SJSA1 (cell line): Measurements from ENCODE around the gene AATF. TPM values are rescaled to one million over a fixed set of nuclear protein-coding genes. Genes with fewer than 3 reads are reported as not detected.

ENCODE experiments used
- DNase-seq, 2 experiments: peaks; one replicate each; pipeline ENCODE4 v3.0.0-alpha.2; 2015 to 2020; ENCODE audit warnings: low spot score in 2 of 2, low read depth in 1 of 2
- H3K27ac ChIP-seq: fragments of 250-450 bp; sonication (Bioruptor Pico); 2 replicates; pipeline ENCODE4 v1.5.1; 2020; ENCODE audit warnings: mild to moderate bottlenecking, moderate library complexity
- H3K27me3 ChIP-seq: fragments of 250-450 bp; sonication (Bioruptor Pico); replicated peaks from 2 replicates; pipeline ENCODE4 v1.5.1; 2020; ENCODE audit warnings: mild to moderate bottlenecking, moderate library complexity
- H3K36me3 ChIP-seq: fragments of 250-450 bp; sonication (Bioruptor Pico); 2 replicates; pipeline ENCODE4 v1.5.1; 2020; ENCODE audit warnings: mild to moderate bottlenecking
- H3K4me1 ChIP-seq: fragments of 250-450 bp; sonication (Bioruptor Pico); replicated peaks from 2 replicates; pipeline ENCODE4 v1.6.1; 2021; ENCODE audit warnings: mild to moderate bottlenecking
- H3K4me3 ChIP-seq: fragments of 250-450 bp; sonication (Bioruptor Pico); 2 replicates; pipeline ENCODE4 v1.5.1; 2020; ENCODE audit warnings: mild to moderate bottlenecking
- H3K9me3 ChIP-seq: fragments of 250-450 bp; sonication (Bioruptor Pico); replicated peaks from 2 replicates; pipeline ENCODE4 v1.5.1; 2020; ENCODE audit warnings: mild to moderate bottlenecking
- total RNA-seq: library from RNA; depleted of rRNA; stranded (reverse); fragments of >200 nt; shearing (Covaris generic); gene quantifications from 2 replicates; pipeline ENCODE4 v1.2.3, GENCODE V29; 2014

Gene AATF
- total RNA-seq, 1 experiment from 2014 or later, result 52.2 TPM

DNA sequence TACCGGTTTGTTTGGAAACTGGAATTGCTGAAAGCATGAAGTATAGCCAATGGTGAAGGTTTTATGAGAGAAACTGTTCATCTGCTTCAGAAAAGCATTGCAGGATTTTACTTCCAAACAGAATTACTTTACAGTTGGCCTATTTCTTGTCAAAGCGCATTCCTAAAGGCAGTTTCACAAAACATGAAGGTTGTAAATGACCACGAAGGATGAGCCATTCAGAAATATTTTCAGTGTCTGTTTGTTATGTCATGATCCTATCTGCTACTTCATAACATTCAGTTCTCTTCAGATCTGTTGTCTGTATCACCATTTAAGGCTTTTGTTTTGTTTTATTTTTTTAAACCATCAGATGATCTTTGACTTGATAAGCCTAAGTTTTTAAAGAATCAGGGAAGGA, 45.7 kb downstream of the AATF start:
- peaks cover 76% of the 10 kb centered on the region for H3K36me3 ChIP-seq
- 0 out of 2 replicates have a peak overlapping the region, but pooled peaks have one; percentile 10 for H3K27ac ChIP-seq
- H3K27me3 ChIP-seq, result no peaks in the 10 kb centered on the region
- H3K4me1 ChIP-seq, result 0 out of 2 replicates have a peak, but pooled peaks cover 2% of the 10 kb centered on the region
- H3K9me3 ChIP-seq, result no peaks in the 10 kb centered on the region
- peak in 1 of 2 experiments; percentile 4 for DNase-seq
- no peak overlapping the region for H3K4me3 ChIP-seq

DNA sequence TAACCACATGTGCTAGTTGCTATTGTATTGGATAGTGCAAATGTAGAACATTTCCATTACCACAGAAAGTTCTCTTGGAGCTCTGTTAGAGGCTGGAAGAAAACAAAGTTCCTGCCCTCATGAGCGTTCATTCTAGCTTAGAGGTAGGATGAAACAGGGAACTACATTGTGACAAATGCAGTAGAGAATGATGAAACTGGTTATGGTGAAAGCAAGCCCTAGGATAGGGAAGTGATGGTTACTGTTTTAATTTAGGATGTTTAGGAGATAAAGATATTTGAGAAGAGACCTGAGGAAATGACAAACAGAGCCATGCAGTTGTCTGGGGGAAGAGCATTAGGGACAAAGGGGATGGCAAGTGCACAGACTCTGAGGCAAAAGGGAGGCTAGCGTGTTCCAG, 50.7 kb downstream of the AATF start:
- Histone ChIP-seq H3K27me3 (no peaks in the 10 kb centered on the region), H3K4me3 (no peak overlapping the region), H3K27ac (no peak overlapping the region), H3K36me3 (peaks cover 60% of the 10 kb centered on the region), H3K9me3 (no peaks in the 10 kb centered on the region; the same call in 1 of the 2 replicates), H3K4me1 (no peaks in the 10 kb centered on the region)
- DNase-seq, result no peak

DNA sequence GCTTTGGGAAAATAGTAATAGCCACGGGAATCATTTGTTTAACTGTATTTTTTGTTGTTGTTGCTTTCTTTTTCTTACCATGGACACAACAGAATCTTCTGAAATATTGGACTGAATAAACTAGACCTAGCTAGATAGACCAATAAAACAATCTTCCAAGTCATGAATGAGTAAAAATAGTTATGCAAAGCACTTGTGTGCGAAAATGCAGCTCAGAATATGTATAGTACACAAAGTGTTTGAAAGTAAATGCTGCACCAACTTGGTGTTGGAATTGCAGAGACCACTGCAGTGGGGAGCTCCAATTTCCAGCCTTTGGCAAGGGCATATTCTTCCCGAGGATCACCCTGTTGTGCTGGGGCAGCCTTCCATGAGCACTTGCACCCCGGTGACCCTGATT, 68.0 kb downstream of the AATF start:
- H3K9me3 ChIP-seq, result no peaks in the 10 kb centered on the region
- no peaks in the 10 kb centered on the region for H3K4me1 ChIP-seq
- H3K27me3 ChIP-seq, result no peaks in the 10 kb centered on the region
- peaks cover 8% of the 10 kb centered on the region; the same call in 1 of the 2 replicates for H3K36me3 ChIP-seq
- H3K4me3 ChIP-seq, result no peak overlapping the region
- H3K27ac ChIP-seq, result no peak overlapping the region
- DNase-seq, result no peak

DNA sequence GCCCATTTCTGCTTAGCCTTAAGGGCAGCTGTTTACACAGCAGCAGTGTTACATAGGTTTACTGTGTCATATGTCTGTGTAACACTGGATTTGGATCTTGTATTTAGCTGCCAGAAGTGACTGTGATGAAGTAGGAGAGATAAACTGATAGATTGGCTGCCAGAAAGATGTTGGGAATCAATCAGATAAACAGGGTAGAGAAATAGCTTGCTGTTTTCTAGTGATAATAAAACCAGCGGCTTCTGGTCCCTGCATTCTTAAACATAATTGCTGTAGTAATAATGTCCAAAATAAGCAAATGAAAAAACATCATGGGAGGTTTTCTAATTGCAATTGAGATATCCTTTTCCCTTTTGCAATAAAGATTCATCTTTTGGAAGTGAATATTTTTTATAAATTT, 68.7 kb downstream of the AATF start:
- Histone ChIP-seq H3K27ac (no peak overlapping the region), H3K9me3 (no peaks in the 10 kb centered on the region), H3K4me1 (no peaks in the 10 kb centered on the region), H3K27me3 (no peaks in the 10 kb centered on the region), H3K36me3 (peaks cover 8% of the 10 kb centered on the region; the same call in 1 of the 2 replicates), H3K4me3 (no peak overlapping the region)
- no peak for DNase-seq

DNA sequence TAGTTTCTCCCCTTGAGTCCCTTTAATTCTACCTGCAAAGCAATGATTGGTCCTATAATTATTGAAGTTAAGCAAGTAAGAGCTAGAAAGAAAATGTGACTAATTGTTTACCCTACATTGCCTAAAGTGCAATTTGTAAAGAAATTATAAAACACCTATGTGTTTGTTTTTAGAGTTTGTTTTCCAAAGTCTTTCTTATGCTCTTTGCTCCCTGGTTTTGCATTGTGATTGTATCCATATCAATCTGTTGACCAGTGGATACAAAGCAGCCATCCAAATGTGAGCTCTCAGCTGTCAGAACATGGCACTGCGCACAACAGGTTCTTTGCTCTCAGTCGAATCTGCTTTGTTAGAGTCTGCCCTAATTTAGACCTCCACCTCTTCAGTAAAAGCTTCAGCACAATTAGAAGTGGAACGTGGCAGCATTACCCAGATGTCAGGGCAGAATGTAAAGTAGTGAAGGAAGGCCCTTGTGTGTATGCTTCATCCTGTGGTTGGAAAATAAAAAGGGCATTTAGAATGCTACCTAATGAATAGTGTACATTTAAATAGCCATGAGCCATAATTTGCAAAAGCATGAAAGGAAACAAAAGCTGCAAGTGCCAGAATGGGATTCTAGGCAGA, 70.5 kb downstream of the AATF start:
- Histone ChIP-seq H3K4me1 (no peaks in the 10 kb centered on the region), H3K36me3 (peaks cover 8% of the 10 kb centered on the region), H3K4me3 (no peak overlapping the region), H3K27me3 (no peaks in the 10 kb centered on the region), H3K27ac (no peak overlapping the region), H3K9me3 (no peaks in the 10 kb centered on the region)
- DNase-seq, result no peak

DNA sequence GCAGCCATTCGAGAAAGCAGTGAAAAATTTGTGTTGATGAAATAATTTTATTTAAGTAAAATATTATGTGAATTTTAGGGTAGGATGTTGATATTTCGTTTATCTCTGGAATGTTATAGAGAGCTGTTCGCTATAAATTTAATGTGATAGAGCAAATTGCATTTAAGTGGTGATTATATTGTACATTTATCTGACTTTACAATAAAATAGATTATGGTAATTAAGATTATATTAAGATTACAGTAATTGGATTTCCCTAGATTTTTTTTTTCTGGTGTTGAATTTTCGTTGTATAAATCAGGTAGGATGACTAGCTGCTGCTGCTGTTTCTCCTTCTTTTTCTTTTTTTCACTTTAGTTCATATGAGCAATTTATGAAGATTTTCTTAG, 71.0 kb downstream of the AATF start:
- H3K4me3 ChIP-seq, result no peak overlapping the region
- H3K27ac ChIP-seq, result no peak overlapping the region

DNA sequence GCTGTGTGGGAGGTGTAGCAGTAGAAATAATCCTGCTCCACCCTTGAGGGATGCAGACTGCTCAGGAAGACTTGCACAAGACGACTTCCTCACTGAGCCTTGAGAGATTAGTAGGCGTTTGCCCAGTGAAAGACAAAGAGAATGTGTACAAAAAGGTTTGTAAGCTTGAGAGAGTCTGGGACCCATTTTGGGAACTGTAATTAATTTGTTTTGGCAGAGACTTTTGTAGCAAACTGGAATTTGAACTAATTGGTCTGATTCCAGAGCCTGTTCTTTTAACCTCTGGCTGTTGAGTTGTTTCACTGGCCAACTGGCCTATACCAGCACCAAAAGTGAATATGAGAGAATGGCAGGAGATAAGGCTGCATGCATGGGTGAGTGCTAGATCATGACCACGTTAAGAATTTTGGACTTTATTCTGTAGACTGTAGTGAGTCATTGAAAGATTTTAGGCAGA, 75.5 kb downstream of the AATF start:
- Histone ChIP-seq H3K4me1 (no peaks in the 10 kb centered on the region), H3K27me3 (no peaks in the 10 kb centered on the region), H3K9me3 (no peaks in the 10 kb centered on the region), H3K27ac (no peak overlapping the region), H3K36me3 (peaks cover 13% of the 10 kb centered on the region), H3K4me3 (no peak overlapping the region)
- DNase-seq, result no peak

More for the DNA sequence above, 71.0 kb downstream of the AATF start:
- Histone ChIP-seq H3K9me3 (no peaks in the 10 kb centered on the region), H3K4me1 (no peaks in the 10 kb centered on the region), H3K27me3 (no peaks in the 10 kb centered on the region), H3K36me3 (peaks cover 11% of the 10 kb centered on the region)
- DNase-seq, result no peak

DNA sequence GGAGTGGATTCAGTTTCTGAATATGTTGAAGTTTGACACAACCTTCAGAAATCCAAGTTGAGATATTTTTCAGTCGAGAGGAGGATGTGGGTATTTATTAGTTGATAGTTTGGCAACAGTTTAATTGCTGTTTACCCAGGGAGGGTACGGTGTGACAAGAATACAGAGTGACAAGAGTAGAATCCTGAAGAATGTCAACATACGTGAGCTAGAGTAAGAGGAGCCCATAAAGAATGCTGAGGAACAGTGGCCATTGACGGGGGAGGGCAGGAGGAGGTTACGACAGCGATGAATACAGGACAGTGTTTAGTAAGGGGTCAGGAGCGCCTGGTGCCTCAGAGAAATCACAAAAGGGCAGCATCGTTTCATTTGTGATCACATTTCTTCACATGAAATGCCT, 76.5 kb downstream of the AATF start:
- Histone ChIP-seq H3K27ac (no peak overlapping the region), H3K27me3 (no peaks in the 10 kb centered on the region), H3K36me3 (peaks cover 13% of the 10 kb centered on the region), H3K9me3 (no peaks in the 10 kb centered on the region), H3K4me1 (no peaks in the 10 kb centered on the region), H3K4me3 (no peak overlapping the region)
- DNase-seq, result no peak

DNA sequence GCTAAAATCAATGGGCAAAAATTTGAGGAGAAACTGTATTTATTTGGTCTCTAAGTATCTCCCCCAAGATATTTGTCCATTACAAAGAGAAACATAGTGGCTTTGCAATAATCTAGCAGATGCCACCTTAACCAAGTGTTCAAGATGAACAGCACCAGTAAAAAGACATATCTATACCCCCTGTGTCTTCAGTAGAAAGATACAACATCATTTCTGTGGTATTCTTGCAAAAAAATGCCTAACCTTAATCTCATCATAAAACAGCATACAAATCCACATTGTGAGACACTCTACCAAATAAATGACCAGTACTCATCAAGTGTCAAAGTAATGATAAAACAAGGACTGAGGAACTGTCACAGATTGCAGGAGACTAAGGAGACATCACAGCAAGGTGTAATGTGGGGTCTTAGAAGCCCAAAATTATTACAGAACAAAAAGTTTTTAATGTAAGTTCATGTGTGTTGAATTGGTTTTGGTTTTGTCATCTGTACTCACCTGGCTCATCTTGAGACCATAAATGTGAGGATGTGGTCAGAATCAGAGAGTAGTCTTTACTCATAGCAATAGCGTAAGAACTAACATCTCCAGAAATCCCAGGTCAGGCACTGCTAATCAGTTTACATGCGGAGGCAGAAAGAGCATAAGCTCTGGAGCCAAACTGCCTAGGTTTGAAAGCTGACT, 77.2 kb downstream of the AATF start:
- no peaks in the 10 kb centered on the region for H3K27me3 ChIP-seq
- H3K27ac ChIP-seq, result no peak overlapping the region
- no peaks in the 10 kb centered on the region for H3K9me3 ChIP-seq
- peaks cover 11% of the 10 kb centered on the region for H3K36me3 ChIP-seq
- H3K4me3 ChIP-seq, result no peak overlapping the region
- H3K4me1 ChIP-seq, result no peaks in the 10 kb centered on the region
- no peak for DNase-seq

DNA sequence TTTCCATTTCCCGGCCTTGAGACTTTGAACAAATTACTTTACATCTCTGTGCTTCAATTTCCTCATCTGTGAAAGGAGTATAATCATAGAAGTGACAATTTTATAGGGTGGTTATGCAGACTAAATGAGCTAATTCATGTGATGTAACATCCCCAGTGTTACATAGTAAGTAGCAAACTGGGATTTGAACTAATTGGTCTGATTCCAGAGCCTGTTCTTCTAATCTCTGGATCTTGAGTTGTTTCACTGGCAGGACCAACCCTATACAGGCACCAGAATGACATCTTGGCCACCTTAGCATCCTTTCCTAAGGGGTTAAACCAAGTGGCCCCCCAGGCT, 77.7 kb downstream of the AATF start:
- Histone ChIP-seq H3K27ac (no peak overlapping the region), H3K36me3 (peaks cover 15% of the 10 kb centered on the region), H3K27me3 (no peaks in the 10 kb centered on the region), H3K4me3 (no peak overlapping the region), H3K4me1 (no peaks in the 10 kb centered on the region), H3K9me3 (no peaks in the 10 kb centered on the region)
- DNase-seq, result no peak

DNA sequence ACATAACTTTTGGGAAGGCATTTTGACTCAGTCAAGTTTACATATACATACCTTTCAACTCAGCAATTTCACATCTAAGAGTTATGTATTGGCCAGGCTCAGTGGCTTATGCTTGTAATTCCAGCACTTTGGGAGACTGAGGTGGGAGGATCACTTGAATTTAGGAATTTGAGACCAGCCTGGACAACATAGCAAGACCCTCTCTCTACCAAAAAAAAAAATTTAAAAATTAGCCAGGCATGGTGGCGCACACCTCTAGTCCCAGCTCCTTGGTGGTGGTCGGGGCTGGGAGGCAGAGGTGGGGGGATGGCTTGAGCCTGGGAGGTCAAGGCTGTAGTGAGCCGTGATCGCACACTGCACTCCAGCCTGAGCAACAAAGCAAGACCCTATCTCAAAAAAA, 79.3 kb downstream of the AATF start:
- Histone ChIP-seq H3K36me3 (peaks cover 20% of the 10 kb centered on the region), H3K27me3 (no peaks in the 10 kb centered on the region), H3K4me3 (no peak overlapping the region), H3K4me1 (no peaks in the 10 kb centered on the region), H3K27ac (no peak overlapping the region), H3K9me3 (no peaks in the 10 kb centered on the region)
- DNase-seq, result no peak

DNA sequence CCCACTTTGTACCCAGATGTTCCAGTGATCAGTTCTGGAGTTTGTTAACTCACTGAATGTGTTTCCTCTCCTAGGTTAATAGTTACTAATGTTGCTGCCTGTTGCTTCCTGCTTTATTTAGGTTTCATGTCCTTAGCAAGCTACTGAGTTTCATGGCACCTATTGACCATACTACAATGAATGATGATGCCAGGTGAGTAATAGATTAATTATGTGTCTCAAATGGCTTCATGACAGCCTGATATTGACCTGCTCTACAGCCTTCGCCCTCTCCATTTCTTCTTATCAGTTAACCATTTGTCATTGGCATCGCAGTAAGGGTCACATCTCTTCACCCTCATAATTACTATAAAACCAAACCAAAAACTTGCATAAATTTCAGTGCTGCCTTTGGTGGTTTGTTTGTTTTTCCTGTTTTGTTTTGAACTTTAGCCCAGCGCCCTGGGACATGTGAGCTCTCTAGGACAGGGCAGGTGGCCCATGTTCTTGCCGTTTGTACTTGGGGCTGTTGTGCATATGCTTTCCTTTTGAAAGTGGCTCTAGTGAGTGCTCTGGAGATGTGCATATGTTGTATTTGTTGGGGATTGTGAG, 82.8 kb downstream of the AATF start:
- no peaks in the 10 kb centered on the region for H3K4me1 ChIP-seq

DNA sequence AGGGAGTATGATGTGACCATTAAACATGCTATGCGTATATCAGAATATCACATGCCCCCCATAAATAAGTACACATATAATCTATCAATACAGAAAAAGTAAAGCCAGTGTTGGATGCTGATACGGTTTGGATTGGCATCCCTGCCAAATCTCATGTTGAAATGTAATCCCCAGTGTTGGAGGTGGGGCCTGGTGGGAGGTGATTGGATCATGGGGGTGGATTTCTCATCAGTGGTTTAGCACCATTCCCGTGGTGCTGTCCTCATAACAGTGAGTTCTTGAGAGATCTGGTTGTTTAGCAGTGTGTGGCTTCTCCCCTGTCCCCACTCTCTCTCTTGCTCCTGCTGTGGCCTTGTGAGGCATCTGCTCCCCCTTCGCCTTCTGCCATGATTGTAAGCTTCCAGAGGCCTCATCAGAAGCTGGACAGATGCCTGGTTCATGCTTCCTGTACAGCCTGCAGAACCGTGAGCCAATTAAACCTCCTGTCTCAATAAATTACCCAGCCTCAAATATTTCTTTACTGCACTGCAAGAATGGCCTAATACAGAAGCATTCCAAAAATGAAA, 88.9 kb downstream of the AATF start:
- H3K9me3 ChIP-seq, result no peaks in the 10 kb centered on the region
- no peak overlapping the region for H3K4me3 ChIP-seq
- no peak for DNase-seq
- no peaks in the 10 kb centered on the region for H3K36me3 ChIP-seq
- no peak overlapping the region for H3K27ac ChIP-seq
- no peaks in the 10 kb centered on the region for H3K4me1 ChIP-seq
- no peaks in the 10 kb centered on the region for H3K27me3 ChIP-seq

More for the DNA sequence above, 82.8 kb downstream of the AATF start:
- Histone ChIP-seq H3K9me3 (no peaks in the 10 kb centered on the region), H3K27me3 (no peaks in the 10 kb centered on the region), H3K36me3 (peaks cover 12% of the 10 kb centered on the region), H3K27ac (no peak overlapping the region), H3K4me3 (no peak overlapping the region)
- no peak for DNase-seq

DNA sequence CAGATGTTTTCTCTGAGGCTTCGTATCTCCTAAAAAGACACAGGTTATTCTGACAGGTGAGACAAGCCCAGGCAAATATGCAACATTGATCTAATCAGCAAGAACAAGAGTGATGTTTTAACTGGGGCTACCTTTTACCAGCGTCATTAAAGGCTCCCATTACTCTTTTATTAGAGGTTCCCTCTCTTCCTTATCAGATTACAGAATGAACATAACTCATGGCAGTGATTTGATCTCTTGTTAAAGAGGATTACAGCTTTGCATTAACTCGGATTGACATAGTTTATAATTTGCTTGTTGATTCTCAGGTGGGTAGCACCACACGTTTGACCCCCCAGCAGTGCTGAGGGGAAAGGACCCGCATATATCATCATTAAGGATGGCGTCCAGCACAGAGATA, 90.5 kb downstream of the AATF start:
- H3K4me1 ChIP-seq, result no peaks in the 10 kb centered on the region
- H3K4me3 ChIP-seq, result no peak overlapping the region
- DNase-seq, result no peak
- H3K36me3 ChIP-seq, result 0 out of 2 replicates have a peak, but pooled peaks cover 3% of the 10 kb centered on the region
- H3K9me3 ChIP-seq, result no peaks in the 10 kb centered on the region
- no peak overlapping the region for H3K27ac ChIP-seq
- H3K27me3 ChIP-seq, result no peaks in the 10 kb centered on the region
